ENCODE measurements around the gene USP47.

Gene USP47, protein sequence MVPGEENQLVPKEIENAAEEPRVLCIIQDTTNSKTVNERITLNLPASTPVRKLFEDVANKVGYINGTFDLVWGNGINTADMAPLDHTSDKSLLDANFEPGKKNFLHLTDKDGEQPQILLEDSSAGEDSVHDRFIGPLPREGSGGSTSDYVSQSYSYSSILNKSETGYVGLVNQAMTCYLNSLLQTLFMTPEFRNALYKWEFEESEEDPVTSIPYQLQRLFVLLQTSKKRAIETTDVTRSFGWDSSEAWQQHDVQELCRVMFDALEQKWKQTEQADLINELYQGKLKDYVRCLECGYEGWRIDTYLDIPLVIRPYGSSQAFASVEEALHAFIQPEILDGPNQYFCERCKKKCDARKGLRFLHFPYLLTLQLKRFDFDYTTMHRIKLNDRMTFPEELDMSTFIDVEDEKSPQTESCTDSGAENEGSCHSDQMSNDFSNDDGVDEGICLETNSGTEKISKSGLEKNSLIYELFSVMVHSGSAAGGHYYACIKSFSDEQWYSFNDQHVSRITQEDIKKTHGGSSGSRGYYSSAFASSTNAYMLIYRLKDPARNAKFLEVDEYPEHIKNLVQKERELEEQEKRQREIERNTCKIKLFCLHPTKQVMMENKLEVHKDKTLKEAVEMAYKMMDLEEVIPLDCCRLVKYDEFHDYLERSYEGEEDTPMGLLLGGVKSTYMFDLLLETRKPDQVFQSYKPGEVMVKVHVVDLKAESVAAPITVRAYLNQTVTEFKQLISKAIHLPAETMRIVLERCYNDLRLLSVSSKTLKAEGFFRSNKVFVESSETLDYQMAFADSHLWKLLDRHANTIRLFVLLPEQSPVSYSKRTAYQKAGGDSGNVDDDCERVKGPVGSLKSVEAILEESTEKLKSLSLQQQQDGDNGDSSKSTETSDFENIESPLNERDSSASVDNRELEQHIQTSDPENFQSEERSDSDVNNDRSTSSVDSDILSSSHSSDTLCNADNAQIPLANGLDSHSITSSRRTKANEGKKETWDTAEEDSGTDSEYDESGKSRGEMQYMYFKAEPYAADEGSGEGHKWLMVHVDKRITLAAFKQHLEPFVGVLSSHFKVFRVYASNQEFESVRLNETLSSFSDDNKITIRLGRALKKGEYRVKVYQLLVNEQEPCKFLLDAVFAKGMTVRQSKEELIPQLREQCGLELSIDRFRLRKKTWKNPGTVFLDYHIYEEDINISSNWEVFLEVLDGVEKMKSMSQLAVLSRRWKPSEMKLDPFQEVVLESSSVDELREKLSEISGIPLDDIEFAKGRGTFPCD (N-terminal part only)

DNA sequence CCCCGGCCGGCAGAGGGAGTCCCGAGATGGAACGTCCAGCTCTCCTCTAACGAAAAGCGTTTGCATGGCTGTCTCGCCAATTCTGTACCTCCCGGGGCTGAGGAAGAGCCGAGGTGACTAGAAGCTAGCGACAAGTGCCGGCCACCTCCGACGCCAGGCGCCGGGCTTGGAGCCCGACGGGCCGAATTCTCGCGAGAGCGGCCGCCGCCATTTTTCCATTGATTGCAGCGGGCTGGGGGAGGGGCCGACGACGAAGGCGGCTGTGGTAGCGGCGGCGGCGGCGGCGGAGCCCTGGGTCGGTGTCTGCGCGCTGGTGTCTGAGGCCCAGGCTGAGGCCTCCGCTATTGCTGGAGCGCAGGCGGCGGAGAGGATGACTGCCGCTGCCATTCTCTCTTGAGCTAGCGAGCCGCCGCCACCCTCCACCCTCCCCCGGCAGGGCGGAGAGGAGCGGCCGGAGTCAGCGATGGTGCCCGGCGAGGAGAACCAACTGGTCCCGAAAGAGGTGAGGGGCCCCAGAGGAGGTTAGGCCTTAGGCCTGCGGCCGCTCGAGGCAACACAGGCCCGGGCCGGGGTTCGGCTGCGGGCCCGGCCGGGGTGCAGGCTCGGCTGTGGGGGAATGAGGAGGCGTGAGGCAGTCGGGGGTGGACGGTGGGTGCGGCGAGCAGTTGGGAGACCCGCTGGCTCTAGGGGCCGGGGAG, at the start of gene USP47:
TSS of gene USP47 (plus strand) at position 250 of the 698 bp plus-strand sequence. CDS start at position 464, 214 bp downstream.
- peak; percentile 31 to 84 for DNase-seq (ENCODE audit: low read depth in 1 of 2, low spot score in 1 of 2)
- no peak for TF ChIP-seq JUND (IDR thresholded peaks at IDR 0.05; ENCODE audit: low read depth)
- in situ Hi-C loops (cut with HindIII; ENCODE audit: low pct_unique_long_range_greater_than_20kb, low sequenced_read_pairs): no loop called here

DNA sequence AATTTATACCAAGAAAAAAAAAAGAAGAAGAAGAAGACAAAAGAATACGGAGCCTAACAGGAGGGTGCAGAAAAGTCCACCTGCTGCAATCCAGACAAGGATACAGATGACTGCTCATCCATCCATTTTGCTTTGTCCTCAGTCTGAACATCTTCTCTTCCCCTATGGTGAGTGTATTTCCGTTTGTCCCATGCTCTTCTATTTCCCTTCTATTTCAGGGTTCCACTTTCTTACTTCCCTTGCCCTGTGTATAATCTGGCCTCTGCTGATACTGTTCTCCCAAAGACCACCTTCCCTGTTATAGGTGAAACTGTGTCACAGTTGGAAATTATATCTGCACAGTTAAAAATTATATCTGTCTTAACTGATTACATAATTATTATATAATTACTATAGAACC, 48.7 kb upstream of the USP47 start:
- no peak for DNase-seq (ENCODE audit: low read depth in 1 of 2, low spot score in 1 of 2)
- in situ Hi-C loops (cut with HindIII; ENCODE audit: low pct_unique_long_range_greater_than_20kb, low sequenced_read_pairs): no loop called here

DNA sequence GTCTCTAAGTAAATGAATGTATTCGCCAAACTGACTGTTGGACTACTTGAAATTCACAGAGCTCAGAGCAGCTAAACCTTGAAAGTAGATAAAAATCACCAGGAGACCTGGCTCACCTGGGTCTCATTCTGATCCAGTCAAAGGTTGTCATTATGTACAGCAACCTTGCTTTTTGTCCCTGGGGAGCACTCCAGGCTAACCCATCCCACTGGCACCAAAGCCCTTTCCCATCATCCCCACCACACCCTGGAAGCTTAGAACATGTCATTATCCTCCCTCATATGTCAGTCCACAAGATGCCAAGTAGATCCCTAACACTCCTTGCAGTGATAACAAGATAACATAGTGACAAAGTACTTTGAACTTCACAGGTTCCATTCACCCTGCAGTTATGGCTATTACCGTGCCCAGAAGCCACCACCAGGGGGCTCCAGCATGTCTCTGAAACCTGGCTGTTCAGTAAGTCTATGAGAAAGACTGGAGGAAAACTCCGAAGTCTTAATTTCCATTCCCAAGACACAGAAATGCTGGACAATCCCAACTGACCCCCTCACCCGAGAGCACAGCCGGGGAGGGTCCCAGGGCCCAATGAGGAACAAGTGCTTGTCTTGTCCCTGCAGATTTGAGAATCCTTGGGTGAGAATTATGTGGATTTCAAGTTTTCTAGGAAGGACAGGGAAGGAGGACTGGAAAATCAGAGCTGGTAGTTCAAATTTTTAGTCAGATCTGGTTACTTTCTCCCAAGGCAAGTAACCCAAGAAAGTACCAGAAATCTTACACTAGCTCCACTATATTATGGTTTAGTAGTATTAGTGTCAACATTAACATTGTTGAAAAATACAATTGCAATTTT, 43.0 kb upstream of the USP47 start:
- TF ChIP-seq JUND (IDR thresholded peaks at IDR 0.05; ENCODE audit: low read depth): no peak
- in situ Hi-C loops (cut with HindIII; ENCODE audit: low pct_unique_long_range_greater_than_20kb, low sequenced_read_pairs): no loop called here
- DNase-seq (ENCODE audit: low read depth in 1 of 2, low spot score in 1 of 2): peak; percentile 30 to 74

More for the DNA sequence above, 48.7 kb upstream of the USP47 start:
- no peak for TF ChIP-seq JUND (IDR thresholded peaks at IDR 0.05; ENCODE audit: low read depth)

DNA sequence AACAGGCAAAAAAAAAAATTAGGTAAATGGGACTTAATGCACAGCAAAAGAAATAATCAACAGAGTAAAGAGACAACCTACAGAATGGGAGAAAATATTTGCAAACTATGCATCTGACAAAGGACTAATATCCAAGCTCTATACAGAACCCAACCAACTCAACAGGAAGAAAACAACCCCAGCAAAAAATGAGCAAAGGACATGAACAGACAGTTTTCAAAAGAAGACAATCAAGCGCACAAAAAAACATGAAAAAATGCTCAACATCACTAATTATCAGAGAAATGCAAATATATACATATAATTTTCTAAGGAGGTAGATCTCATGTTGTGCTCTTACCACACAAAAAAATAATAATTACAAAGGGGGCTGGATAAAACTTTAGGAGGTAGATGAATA, 36.5 kb upstream of the USP47 start:
- TF ChIP-seq JUND (IDR thresholded peaks at IDR 0.05; ENCODE audit: low read depth): no peak
- in situ Hi-C loops (cut with HindIII; ENCODE audit: low pct_unique_long_range_greater_than_20kb, low sequenced_read_pairs): no loop called here
- no peak for DNase-seq (ENCODE audit: low read depth in 1 of 2, low spot score in 1 of 2)

DNA sequence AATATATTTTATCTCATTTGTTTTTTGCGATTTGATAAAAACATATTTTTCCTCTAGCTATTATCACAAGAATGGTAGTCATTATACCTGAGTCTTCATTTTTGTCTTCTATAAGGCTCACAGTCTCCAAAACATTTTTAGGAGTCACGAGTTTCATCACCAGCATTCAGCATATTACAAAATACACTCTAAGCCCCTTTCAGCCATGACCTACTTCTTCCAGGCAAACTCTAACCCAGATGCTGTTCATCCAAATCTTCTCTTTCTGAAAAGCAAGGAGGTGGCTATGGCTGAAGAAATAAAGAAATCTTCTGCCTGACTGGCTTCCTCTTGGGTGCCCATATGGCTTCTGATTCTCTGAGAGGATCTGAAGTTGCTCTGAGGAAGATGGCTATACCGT, 35.7 kb upstream of the USP47 start:
- in situ Hi-C loops (cut with HindIII; ENCODE audit: low pct_unique_long_range_greater_than_20kb, low sequenced_read_pairs): no loop called here
- no peak for TF ChIP-seq JUND (IDR thresholded peaks at IDR 0.05; ENCODE audit: low read depth)
- DNase-seq (ENCODE audit: low read depth in 1 of 2, low spot score in 1 of 2): no peak

DNA sequence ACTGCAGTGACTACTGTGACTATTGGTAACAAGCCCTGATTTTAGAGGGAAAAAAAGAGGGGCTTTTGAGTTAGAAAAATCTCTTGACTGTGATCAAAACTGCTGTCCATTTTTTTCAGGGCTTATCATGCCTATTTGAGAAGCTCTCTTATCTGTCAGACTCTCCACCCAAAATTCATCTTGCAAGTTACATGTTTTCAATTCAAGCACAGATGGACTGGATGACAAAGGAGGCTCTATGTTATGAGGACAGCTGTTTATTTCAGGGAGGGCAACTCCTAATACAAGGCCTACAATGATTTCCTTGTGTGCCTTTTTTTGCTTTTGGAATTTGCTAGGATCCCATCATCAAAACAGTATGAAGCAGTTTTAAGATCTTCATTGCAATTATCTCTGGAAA, 35.2 kb upstream of the USP47 start:
- no peak for DNase-seq (ENCODE audit: low read depth in 1 of 2, low spot score in 1 of 2)
- in situ Hi-C loops (cut with HindIII; ENCODE audit: low pct_unique_long_range_greater_than_20kb, low sequenced_read_pairs): no loop called here
- no peak for TF ChIP-seq JUND (IDR thresholded peaks at IDR 0.05; ENCODE audit: low read depth)

DNA sequence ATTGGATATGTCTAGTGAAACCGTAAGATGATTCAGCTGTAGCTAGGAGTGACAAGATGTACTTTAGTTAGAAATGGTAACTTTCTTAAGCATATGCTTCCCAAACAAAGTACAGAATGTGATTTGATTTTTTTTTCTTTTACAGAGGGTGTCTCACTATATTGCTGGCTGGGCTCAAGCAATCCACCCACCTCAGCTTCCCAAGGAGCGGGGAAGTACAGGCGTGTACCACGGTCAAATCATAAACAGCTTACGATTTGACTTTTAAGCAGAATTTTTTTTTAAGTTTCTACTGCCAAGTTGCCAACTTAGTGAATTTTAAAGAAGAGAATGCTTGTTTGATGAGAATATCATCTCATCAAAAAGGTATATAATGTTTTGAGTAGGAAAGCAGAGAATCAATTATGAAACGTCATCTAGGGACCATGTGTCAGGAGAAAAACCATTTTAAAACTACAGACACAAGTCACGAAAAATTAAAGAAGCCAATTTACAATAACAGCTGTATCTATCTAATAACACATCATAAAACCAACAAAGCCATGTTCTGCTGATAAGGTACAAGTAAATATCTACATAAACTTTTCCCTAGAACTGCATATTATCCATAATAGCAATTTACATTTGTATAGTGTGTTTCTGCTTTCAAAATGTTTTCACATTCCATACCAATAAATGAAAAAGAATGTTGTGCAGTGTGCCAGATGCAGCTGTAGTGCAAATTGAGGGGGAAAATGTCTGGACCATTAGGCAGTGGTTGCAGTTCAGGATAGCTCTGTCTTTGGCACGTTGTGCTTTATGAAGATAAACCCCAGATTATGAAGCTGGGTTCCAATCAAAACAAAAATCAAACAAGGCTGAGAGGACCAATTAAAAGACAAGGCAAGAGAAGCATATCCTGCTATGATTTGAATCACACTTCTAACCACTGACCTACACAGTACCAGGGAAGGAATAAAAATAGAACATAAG, 33.7 kb upstream of the USP47 start:
- no peak for DNase-seq (ENCODE audit: low read depth in 1 of 2, low spot score in 1 of 2)
- in situ Hi-C loops (cut with HindIII; ENCODE audit: low pct_unique_long_range_greater_than_20kb, low sequenced_read_pairs): no loop called here
- no peak for TF ChIP-seq JUND (IDR thresholded peaks at IDR 0.05; ENCODE audit: low read depth)

DNA sequence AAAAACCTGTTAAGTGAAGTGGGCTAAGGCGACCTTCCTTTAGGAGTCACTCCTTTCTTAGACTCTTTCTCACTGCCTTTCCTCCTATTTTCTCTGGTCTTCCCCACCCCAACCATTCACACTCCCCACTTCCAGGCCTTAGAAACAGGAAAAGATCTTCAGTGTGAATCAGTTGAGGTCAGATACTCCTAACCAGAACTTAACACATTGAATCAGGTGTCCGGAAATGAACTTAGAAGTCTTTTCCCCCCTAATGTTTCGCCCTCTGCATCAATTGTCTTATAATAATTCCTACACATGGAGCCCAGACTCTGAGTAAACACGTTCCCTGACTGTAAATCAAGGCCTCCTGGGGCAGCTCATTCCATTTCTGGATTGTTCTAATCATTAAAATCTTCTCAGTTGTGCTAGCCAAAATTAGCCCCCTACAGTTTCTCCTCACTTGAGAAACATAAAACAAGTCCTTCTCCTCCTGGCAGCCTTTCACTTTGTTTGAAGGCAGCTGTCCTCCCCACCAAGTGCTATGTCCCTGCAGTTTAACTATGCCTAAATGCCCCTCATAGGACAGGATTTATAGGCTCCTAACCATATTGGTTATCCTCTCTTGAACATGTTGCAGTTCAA, 32.7 kb upstream of the USP47 start:
- no peak for TF ChIP-seq JUND (IDR thresholded peaks at IDR 0.05; ENCODE audit: low read depth)
- in situ Hi-C loops (cut with HindIII; ENCODE audit: low pct_unique_long_range_greater_than_20kb, low sequenced_read_pairs): no loop called here
- DNase-seq (ENCODE audit: low read depth in 1 of 2, low spot score in 1 of 2): no peak

DNA sequence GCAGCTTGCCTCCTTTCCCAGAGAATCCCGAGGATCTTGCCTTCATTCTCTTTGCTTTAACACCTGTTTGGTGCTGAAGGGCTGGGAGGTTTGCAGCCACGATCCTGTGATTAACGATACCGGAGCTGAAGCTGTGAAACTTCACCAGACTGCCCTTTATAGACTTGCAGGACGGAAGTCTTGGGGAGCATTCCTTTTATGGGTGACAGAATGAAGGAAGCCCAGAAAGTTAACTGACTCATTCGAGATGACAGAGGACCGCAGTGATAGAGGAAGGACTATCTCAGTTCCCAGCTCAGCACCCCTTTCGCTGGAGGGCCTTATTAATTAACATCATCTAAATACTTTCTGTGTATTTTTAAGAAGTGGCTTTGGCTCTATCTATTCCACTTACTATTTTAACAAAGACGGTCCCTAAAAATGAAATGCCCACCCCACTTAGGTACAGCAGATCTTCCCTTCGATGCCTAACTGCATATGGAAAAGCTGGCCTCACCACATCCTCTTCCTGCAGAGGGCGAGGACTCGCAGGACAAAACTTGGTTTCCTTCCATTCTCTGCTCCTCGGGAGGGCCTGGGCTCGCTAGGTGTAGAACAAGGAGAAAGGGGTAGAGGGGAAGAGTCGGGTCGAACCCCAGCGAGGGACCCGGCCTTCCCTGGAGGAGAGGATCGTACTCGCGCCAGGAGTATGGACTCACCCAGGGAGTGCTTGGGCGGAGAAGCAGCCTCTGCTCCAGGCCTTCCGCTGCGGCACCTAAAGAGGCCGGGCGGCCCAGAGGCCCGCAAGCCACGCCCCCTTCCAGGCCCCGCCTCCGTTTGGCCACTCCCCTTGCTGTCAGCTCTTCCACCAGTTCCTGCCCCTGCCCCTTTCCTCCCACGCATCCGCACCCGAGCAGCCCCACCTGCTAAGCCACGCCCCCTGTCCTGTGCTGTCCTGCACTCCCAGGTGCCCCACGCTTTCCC, 30.7 kb upstream of the USP47 start:
- TF ChIP-seq JUND (IDR thresholded peaks at IDR 0.05; ENCODE audit: low read depth): no peak
- in situ Hi-C loops (cut with HindIII; ENCODE audit: low pct_unique_long_range_greater_than_20kb, low sequenced_read_pairs): no loop called here
- no peak for DNase-seq (ENCODE audit: low read depth in 1 of 2, low spot score in 1 of 2)
